CD14-positive monocyte (primary cell): ENCODE data around the gene NIT1. TPM values are rescaled to one million over a fixed set of nuclear protein-coding genes. Genes with fewer than 3 reads are reported as not detected.

Experiments
- DNase-seq, 3 donors: peaks; one replicate each; pipeline ENCODE4 v3.0.0-alpha.2; 2011 to 2022
- H2AFZ ChIP-seq: 2 replicates; pipeline ENCODE4 v1.6.0; 2012; ENCODE audit warnings: mild to moderate bottlenecking, low read depth, low read length, inconsistent platforms; ENCODE audit not compliant: insufficient read depth, poor library complexity, severe bottlenecking
- H3K27ac ChIP-seq, 2 donors: 1 replicate in 1 of 2; 2 replicates in 1 of 2; pipeline ENCODE4 v1.5.1; 2012 to 2013; ENCODE audit warnings: low read length in 2 of 2, control low read depth in 1 of 2, inconsistent platforms in 1 of 2, low read depth in 1 of 2, mild to moderate bottlenecking in 1 of 2
- H3K27me3 ChIP-seq, 2 donors: one replicate each; pipeline versions ENCODE4 v1.6.0 to v1.6.1; 2011 to 2013; ENCODE audit warnings: low read length in 2 of 2; ENCODE audit not compliant: control insufficient read depth in 2 of 2, insufficient read depth in 2 of 2
- H3K36me3 ChIP-seq, 2 donors: replicated peaks in 1 of 2; 1 replicate in 1 of 2; 2 replicates in 1 of 2; pipeline versions ENCODE4 v1.5.1 to v1.6.1; 2012 to 2013; ENCODE audit warnings: low read length in 2 of 2, control low read depth in 1 of 2, inconsistent platforms in 1 of 2, mild to moderate bottlenecking in 1 of 2; ENCODE audit not compliant: insufficient read depth in 2 of 2, control insufficient read depth in 1 of 2
- H3K4me1 ChIP-seq, 2 donors: 1 replicate in 1 of 2; 2 replicates in 1 of 2; pipeline versions ENCODE4 v1.5.1 to v1.6.1; 2012 to 2013; ENCODE audit warnings: low read length in 2 of 2, control low read depth in 1 of 2, inconsistent platforms in 1 of 2, mild to moderate bottlenecking in 1 of 2, moderate library complexity in 1 of 2; ENCODE audit not compliant: insufficient read depth in 2 of 2, control insufficient read depth in 1 of 2
- H3K4me2 ChIP-seq: replicated peaks from 2 replicates; pipeline ENCODE3; 2012; ENCODE audit warnings: low read length, moderate library complexity, mild to moderate bottlenecking; ENCODE audit not compliant: poor library complexity, severe bottlenecking; ENCODE audit errors: extremely low read depth
- H3K4me3 ChIP-seq, 3 experiments: fragments of 200-600 bp in 1 of 3; sonication (generic) in 1 of 3; replicated peaks in 1 of 3; 1 replicate in 2 of 3; 2 replicates in 1 of 3; pipeline ENCODE4 v1.5.1; 2011 to 2013; ENCODE audit warnings: low read length in 3 of 3, mild to moderate bottlenecking in 3 of 3, control low read depth in 2 of 3, low read depth in 2 of 3, inconsistent platforms in 1 of 3, moderate library complexity in 1 of 3
- H3K79me2 ChIP-seq: 2 replicates; pipeline ENCODE4 v1.6.0; 2012; ENCODE audit warnings: mild to moderate bottlenecking, control low read depth, inconsistent platforms, low read length, moderate library complexity; ENCODE audit not compliant: insufficient read depth
- H3K9ac ChIP-seq: 2 replicates; pipeline ENCODE4 v1.6.0; 2017; ENCODE audit warnings: low read length, mild to moderate bottlenecking; ENCODE audit not compliant: insufficient read depth, poor library complexity, severe bottlenecking
- H3K9me3 ChIP-seq, 2 donors: replicated peaks in 1 of 2; 1 replicate in 1 of 2; 2 replicates in 1 of 2; pipeline versions ENCODE4 v1.5.1 to v1.6.1; 2012 to 2013; ENCODE audit warnings: low read length in 2 of 2, control low read depth in 1 of 2; ENCODE audit not compliant: control insufficient read depth in 1 of 2, insufficient read depth in 1 of 2
- H4K20me1 ChIP-seq: 2 replicates; pipeline ENCODE4 v1.6.0; 2012; ENCODE audit warnings: mild to moderate bottlenecking, low read length, control low read depth, moderate library complexity; ENCODE audit not compliant: insufficient read depth
- H3K27ac Mint-ChIP-seq, 7 donors: one replicate each; pipeline ENCODE4 v1.8.0; 2020; ENCODE audit warnings: mild to moderate bottlenecking in 7 of 7, mixed read lengths in 7 of 7, moderate library complexity in 6 of 7, inconsistent platforms in 2 of 7
- H3K27me3 Mint-ChIP-seq, 3 donors: one replicate each; pipeline ENCODE4 v1.8.0; 2021 to 2022; ENCODE audit warnings: low read depth in 3 of 3, mild to moderate bottlenecking in 3 of 3, mixed read lengths in 3 of 3, moderate library complexity in 3 of 3, inconsistent platforms in 1 of 3
- H3K36me3 Mint-ChIP-seq, 2 donors: one replicate each; pipeline ENCODE4 v1.8.0; 2020; ENCODE audit warnings: mixed read lengths in 2 of 2, inconsistent platforms in 1 of 2, mild to moderate bottlenecking in 1 of 2
- H3K4me1 Mint-ChIP-seq: one replicate; pipeline ENCODE4 v1.8.0; 2020; ENCODE audit warnings: mild to moderate bottlenecking, mixed read lengths
- H3K4me3 Mint-ChIP-seq, 2 donors: one replicate each; pipeline ENCODE4 v1.8.0; 2020; ENCODE audit warnings: mild to moderate bottlenecking in 2 of 2, mixed read lengths in 2 of 2, moderate library complexity in 1 of 2
- H3K9me3 Mint-ChIP-seq, 7 donors: one replicate each; pipeline ENCODE4 v1.8.0; 2020 to 2022; ENCODE audit warnings: mixed read lengths in 7 of 7, mild to moderate bottlenecking in 6 of 7, moderate library complexity in 6 of 7, inconsistent platforms in 2 of 7
- CTCF ChIP-seq: fragments of 200-600 bp; IDR thresholded peaks from one replicate; pipeline ENCODE4 v1.8.0; 2022; ENCODE audit warnings: antibody characterized with exemption, mild to moderate bottlenecking
- WGBS: methylation state at CpG from one replicate; pipeline ENCODE4 v1.1.5; 2013; ENCODE audit warnings: missing lambda C conversion rate; ENCODE audit not compliant: insufficient coverage; 5-methylcytosine and 5-hydroxymethylcytosine counted together
- intact Hi-C, 2 donors: fragments of 100-400 bp; cut with micrococcal nuclease; formaldehyde crosslinking; loops; one replicate each; pipeline versions ENCODE4 v1.15.0 to v1.15.1; 2023
- polyA plus RNA-seq, 3 donors: library from polyadenylated mRNA; depleted of rRNA in 1 of 3; unstranded in 2 of 3; stranded (reverse) in 1 of 3; fragments of 300-500 nt in 2 of 3; fragments of >200 nt in 1 of 3; fragmentation: Illumina TruSeq in 2 of 3; gene quantifications; 1 replicate in 2 of 3; 2 replicates in 1 of 3; pipeline ENCODE4 v1.2.3, GENCODE V29; 2012 to 2021

The NIT1 gene
- polyA plus RNA-seq, 3 donors, result 28.4 to 84.7 (median 35.7) TPM

GRCh38 chr1:161081519-161081918 lies 36.4 kb upstream of the NIT1 start:
- Mint-ChIP-seq H3K4me1 (peaks cover 59% of the 10 kb centered on the region), H3K9me3 (no peaks in the 10 kb centered on the region), H3K36me3 (peaks cover 7 to 12% of the 10 kb centered on the region in 2 donors), H3K4me3 (no peak overlapping the region), H3K27ac (peak overlapping the region in 6 of 7 donors; percentile 75 to 95 (median 89)), H3K27me3 (peaks cover 0 to 3% (median 1%) of the 10 kb centered on the region in 3 donors)
- no peak overlapping the region for H2AFZ ChIP-seq
- H4K20me1 ChIP-seq, result no peaks in the 10 kb centered on the region
- DNase-seq, result no peak
- no peak overlapping the region for H3K9ac ChIP-seq
- intact Hi-C loops, result no loop called here
- no peaks in the 10 kb centered on the region for H3K9me3 ChIP-seq
- no peak overlapping the region for H3K4me2 ChIP-seq
- H3K27ac ChIP-seq, result peak overlapping the region in 1 of 2 donors; percentile 4
- no peaks in the 10 kb centered on the region for H3K27me3 ChIP-seq
- H3K36me3 ChIP-seq, result no peaks in the 10 kb centered on the region
- H3K4me1 ChIP-seq, result peaks cover 43 to 55% of the 10 kb centered on the region in 2 donors
- 100% methylated on average over 2 of the region's 5 CpGs for WGBS
- H3K4me3 ChIP-seq, result no peak overlapping the region
- no peak for TF ChIP-seq CTCF
- no peaks in the 10 kb centered on the region for H3K79me2 ChIP-seq

DNA sequence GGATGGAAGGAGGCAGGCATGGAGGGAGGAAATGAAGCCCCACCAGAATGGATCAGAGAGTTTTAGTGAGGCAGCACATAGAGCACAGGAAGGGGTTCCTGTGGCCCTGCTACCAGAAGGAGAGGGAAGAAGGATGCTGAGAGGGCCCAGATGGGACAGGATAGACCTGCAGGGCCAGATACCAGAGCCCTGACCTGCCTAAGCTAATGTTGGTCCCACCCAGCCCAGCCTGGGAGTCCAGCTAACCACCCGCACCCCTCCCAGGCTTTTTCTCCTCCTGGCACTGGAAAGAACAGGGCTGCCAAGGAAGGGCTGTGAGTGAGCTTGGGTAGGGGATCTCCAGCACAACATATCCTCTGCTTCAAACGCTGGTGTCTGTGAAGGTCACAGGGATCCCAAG lies 35.4 kb upstream of the NIT1 start:
- H3K27ac Mint-ChIP-seq, result peak overlapping the region; percentile 90 to 98 (median 96)
- no peaks in the 10 kb centered on the region for H3K9me3 Mint-ChIP-seq
- H2AFZ ChIP-seq, result no peak overlapping the region
- peaks cover 0 to 3% (median 1%) of the 10 kb centered on the region in 3 donors for H3K27me3 Mint-ChIP-seq
- peak overlapping the region; percentile 20 for H3K9ac ChIP-seq
- no peak overlapping the region for H3K4me2 ChIP-seq
- no peaks in the 10 kb centered on the region for H4K20me1 ChIP-seq
- no peak for TF ChIP-seq CTCF
- H3K4me3 Mint-ChIP-seq, result peak overlapping the region in 1 of 2 donors; percentile 29
- WGBS, result 100% methylated on average over 1 of the region's 2 CpGs
- H3K36me3 Mint-ChIP-seq, result peaks cover 7 to 14% of the 10 kb centered on the region in 2 donors
- H3K9me3 ChIP-seq, result no peaks in the 10 kb centered on the region
- peaks cover 62% of the 10 kb centered on the region for H3K4me1 Mint-ChIP-seq
- no peaks in the 10 kb centered on the region for H3K36me3 ChIP-seq
- peaks cover 43 to 55% of the 10 kb centered on the region in 2 donors for H3K4me1 ChIP-seq
- no peaks in the 10 kb centered on the region for H3K27me3 ChIP-seq
- intact Hi-C loops, result loop anchor here in 1 of 2 donors (2.0 kb wide), 1 partner anchor 14 kb away; no protein-coding TSS in a partner anchor
- peak overlapping the region in 1 of 2 donors; percentile 89 for H3K27ac ChIP-seq
- DNase-seq, result no peak
- no peak overlapping the region for H3K4me3 ChIP-seq
- H3K79me2 ChIP-seq, result no peaks in the 10 kb centered on the region
